ENCODE results near the gene KCNJ18. TPM values are rescaled to one million over a fixed set of nuclear protein-coding genes. Genes with fewer than 3 reads are reported as not detected.
"Not testable (repeated sequence)": the region's sequence is repeated elsewhere in the genome, so short reads cannot be mapped to it uniquely, and the experiment has no call there.

Gene KCNJ18
- total RNA-seq, 1 donor from 2014 or later: not detected

DNA sequence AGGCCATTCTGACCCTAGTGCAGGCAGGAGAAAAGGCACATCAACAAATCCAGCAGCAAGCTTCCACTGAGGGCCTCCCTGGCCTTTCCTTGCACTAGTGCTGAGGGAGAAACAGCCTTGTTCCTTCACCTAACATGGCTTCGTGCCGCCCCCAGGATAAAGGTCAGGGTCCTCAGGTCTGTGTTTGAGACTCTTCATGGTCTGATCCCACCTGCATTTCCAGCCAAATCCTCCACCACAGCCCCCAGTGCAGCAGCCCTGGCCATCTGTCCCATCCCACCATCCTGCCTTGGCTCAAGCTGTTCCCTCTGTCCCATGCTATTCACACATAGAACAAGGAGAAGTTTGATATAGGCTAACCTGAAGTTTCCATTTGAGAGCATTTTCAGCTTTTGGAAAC, 20.9 kb upstream of the KCNJ18 start:
- DNase-seq: not testable (repeated sequence)

DNA sequence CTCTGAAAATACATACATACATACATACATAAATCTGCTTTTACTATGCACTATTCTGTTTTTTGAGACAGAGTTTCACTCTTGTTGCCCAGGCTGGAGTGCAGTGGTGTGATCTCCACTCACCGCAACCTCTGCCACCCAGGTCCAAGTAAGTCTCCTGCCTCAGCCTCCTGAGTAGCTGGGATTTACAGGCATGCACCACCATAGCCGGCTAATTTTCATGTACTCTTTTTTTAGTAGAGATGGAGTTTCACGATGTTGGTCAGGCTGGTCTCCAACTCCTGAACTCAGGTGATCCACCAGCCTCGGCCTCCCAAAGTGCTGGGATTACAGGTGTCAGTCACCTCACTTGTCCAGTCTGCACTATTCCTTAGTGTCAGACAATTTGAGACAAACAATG, 20.5 kb upstream of the KCNJ18 start:
- DNase-seq: not testable (repeated sequence)

GRCh38 chr17:21673451-21674241, 18.7 kb upstream of the KCNJ18 start:
- not testable (repeated sequence) for DNase-seq

- no peak for DNase-seq
Observed at GRCh38 chr17:21674242-21674731, 18.0 kb upstream of the KCNJ18 start.

GRCh38 chr17:21674891-21675738, 17.2 kb upstream of the KCNJ18 start:
- DNase-seq: not testable (repeated sequence)

GRCh38 chr17:21675739-21676130, 16.6 kb upstream of the KCNJ18 start:
- not testable (repeated sequence) for DNase-seq

DNA sequence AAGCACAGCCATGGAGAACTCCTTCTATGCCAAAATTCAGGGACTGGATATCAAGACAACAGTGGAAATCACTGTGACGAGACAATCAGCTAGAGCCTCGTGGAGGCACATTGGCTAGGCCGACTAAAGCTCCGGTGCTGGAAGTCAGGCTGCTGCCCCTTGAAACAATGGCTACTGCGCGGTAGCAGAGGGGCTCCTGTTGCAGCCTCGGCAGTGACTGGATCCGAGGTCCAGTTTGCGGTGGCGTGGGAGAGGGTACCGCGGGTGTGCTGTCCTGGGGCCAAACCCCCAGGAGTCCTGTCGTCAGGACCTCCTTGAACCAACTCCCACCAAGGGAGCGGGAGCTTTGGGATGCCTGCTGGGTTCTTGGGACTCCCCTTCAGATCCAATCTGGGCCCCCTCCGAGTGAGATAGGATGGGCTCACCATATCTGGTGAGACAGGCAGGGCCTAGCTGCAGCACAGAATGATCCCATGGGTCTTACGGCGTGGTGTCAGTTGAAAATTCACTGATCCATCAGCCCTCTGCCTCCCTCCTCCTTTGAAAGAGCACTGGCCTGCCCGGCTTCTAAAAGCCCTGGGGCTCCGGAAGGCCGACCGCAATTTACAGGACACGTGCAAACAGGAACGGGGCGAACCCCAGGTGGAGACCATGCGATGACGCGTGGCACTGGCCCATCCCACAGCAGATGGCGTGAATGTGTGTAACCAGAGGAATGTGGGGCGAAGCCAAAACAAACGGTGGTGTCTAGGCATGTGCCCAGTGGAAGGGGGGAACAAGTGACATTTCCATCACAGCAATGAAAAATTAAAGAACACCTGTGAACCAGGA, 15.8 kb upstream of the KCNJ18 start:
- no peak for DNase-seq

GRCh38 chr17:21677126-21677910, 15.0 kb upstream of the KCNJ18 start:
- no peak for DNase-seq

DNA sequence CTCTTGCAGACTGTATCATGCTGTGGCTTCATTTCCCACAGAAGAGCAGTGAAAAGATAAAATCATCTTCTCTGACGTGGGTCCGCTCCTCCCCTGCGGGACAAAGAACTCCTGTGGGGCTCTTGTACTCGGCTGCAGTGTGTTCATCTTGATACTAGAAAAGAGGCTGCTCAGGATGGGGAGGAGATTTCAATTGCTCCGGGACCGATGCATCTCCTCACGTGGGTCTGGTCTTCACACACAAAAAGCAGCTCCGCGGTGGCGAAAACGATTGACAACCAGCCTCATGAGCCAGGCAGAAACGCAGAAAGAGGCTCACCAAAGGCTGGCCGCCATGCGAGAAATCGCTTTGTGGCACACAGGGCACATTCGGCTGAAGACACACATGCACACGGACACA, 14.4 kb upstream of the KCNJ18 start:
- DNase-seq: no peak

GRCh38 chr17:21678393-21679081, 13.8 kb upstream of the KCNJ18 start:
- DNase-seq: no peak

DNA sequence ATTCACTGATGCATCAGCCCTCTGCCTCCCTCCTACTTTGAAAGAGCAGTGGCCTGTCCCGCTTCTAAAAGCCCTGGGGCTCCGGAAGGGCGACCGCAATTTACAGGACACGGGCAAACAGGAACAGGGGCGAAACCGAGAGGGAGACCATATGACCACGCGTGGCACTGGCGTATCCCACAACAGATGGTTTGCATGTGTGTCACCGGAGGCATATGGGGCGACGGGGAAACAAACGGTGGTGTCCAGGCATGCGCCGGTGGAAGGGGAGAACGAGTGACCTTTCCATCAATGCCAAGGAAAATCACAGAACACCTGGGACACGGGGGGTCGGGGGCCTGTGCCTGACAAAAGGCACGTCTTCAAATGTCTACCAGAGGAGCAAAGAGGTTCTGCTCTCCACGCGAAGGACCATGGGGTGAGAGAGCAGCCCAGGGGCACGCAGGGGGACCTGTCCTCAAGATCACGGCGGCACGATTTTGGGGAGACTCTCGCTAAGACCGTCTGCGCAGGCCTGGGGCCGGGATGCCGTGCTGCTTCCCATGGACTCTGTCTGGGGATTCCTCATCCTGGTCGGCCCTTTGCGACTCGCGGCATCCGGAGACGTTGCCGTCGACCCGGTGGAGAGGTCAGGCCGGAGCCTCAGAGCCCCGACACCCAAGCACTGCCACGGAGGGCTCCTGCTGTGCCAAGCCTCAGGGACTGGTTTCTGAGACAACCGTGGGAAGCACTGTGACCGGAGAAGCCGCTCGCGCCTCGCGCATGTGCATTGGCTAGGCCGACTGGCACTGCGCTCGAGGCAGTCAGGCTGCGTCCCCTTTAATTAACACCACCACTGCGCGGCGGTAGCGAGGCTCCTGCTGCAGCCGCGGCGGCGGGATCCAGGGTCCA, 12.8 kb upstream of the KCNJ18 start:
- no peak for DNase-seq

- no peak for DNase-seq
Observed at GRCh38 chr17:21680366-21680765, 12.0 kb upstream of the KCNJ18 start.

DNA sequence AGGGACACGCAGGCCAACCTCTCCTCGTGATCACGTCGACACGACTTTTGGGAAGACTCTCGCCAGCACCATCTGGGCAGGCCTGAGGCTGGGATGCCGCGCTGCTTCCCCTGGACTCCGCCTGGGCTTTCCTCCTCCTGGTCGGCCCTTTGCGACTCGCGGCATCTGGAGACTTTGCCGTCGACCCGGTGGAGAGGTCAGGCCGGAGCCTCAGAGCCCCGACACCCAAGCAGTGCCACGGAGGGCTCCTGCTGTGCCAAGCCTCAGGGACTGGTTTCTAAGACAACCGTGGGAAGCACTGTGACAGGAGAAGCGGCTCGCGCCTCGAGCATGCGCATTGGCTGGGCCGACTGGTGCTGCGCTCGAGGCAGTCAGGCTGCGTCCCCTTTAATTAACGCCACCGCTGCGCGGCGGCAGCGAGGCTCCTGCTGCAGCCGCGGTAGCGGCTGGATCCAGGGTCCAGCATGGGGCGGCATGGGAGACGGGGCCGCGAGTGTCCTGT, 11.4 kb upstream of the KCNJ18 start:
- DNase-seq: not testable (repeated sequence)

DNA sequence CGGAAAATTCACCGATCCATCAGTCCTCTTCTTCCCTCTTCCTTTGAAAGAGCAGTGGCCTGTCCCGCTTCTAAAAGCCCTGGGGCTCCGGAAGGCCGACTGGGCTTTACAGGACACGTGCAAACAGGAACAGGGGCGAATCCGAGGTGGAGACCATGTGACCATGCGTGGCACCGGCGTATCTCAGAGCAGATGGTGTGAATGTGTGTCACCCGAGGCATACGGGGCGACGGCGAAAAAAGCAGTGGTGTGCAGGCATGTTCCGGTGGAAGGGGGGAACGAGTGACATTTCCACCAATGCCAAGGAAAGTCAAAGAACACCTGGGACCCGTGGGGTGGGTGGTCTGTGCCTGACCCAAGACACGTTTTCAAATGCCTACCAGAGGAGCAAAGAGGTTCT, 10.7 kb upstream of the KCNJ18 start:
- not testable (repeated sequence) for DNase-seq

DNA sequence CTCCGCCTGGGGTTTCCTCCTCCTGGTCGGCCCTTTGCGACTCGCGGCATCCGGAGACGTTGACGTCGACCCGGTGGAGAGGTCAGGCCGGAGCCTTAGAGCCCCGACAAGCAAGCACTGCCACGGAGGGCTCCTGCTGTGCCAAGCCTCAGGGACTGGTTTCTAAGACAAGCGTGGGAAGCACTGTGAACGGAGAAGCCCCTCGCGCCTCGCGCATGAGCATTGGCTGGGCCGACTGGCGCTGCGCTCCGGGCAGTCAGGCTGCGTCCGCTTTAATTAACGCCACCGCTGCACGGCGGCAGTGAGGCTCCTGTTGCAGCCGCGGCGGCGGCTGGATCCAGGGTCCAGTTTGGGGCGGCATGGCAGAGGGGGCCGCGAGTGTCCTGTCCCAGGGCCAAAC, 10.2 kb upstream of the KCNJ18 start:
- not testable (repeated sequence) for DNase-seq

GRCh38 chr17:21683142-21683712, 9.1 kb upstream of the KCNJ18 start:
- DNase-seq: not testable (repeated sequence)

DNA sequence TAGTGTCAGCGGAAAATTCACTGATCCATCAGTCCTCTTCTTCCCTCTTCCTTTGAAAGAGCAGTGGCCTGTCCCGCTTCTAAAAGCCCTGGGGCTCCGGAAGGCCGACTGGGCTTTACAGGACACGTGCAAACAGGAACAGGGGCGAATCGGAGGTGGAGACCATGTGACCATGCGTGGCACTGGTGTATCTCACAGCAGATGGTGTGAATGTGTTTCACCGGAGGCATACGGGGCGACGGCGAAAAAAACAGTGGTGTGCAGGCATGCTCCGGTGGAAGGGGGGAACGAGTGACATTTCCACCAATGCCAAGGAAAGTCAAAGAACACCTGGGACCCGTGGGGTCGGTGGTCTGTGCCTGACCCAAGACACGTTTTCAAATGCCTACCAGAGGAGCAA, 8.4 kb upstream of the KCNJ18 start:
- DNase-seq: not testable (repeated sequence)

DNA sequence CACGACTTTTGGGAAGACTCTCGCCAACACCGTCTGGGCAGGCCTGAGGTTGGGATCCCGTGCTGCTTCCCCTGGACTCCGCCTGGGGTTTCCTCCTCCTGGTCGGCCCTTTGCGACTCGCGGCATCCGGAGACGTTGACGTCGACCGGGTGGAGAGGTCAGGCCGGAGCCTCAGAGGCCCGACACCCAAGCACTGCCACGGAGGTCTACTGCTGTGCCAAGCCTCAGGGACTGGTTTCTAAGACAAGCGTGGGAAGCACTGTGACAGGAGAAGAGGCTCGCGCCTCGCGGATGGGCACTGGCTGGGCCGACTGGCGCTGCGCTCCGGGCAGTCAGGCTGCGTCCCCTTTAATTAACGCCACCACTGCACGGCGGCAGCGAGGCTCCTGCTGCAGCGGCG, 7.9 kb upstream of the KCNJ18 start:
- not testable (repeated sequence) for DNase-seq
